Measurements from ENCODE around the gene LUZP1.

GRCh38 chr1:23074012-23074411, 94.6 kb downstream of the LUZP1 start:
- TF ChIP-seq CTCF (IDR thresholded peaks at IDR 0.05) (no peak), POLR2A (IDR thresholded peaks at IDR 0.05) (no peak)
